Endodermal cell (in vitro differentiated cells): ENCODE data around the gene DCTPP1. TPM values are rescaled to one million over a fixed set of nuclear protein-coding genes. Genes with fewer than 3 reads are reported as not detected.
"Not testable (repeated sequence)": the region's sequence is repeated elsewhere in the genome, so short reads cannot be mapped to it uniquely, and the experiment has no call there.

Experiments
- DNase-seq: peaks from one replicate; pipeline ENCODE4 v3.0.0-alpha.2; 2017
- H3K27ac ChIP-seq: 2 replicates; pipeline ENCODE4 v1.5.1; 2013; ENCODE audit warnings: mild to moderate bottlenecking, low read depth, low read length, moderate library complexity
- H3K27me3 ChIP-seq: 2 replicates; pipeline ENCODE4 v1.6.1; 2013; ENCODE audit warnings: mild to moderate bottlenecking, low read length, moderate library complexity; ENCODE audit not compliant: insufficient read depth, control insufficient read depth, poor library complexity, severe bottlenecking
- H3K36me3 ChIP-seq: 2 replicates; pipeline ENCODE4 v1.7.0; 2013; ENCODE audit warnings: mild to moderate bottlenecking, low read length, moderate library complexity; ENCODE audit not compliant: control insufficient read depth, insufficient read depth
- H3K4me1 ChIP-seq: one replicate; pipeline ENCODE4 v1.7.0; 2013; ENCODE audit warnings: low read length; ENCODE audit not compliant: control insufficient read depth, insufficient read depth
- H3K4me3 ChIP-seq: 2 replicates; pipeline ENCODE4 v1.5.1; 2013; ENCODE audit warnings: mild to moderate bottlenecking, low read length, moderate library complexity
- H3K9ac ChIP-seq: 2 replicates; pipeline ENCODE4 v1.6.1; 2013; ENCODE audit warnings: mild to moderate bottlenecking, low read length, moderate library complexity; ENCODE audit not compliant: poor library complexity, severe bottlenecking; ENCODE audit errors: extremely low read depth
- H3K9me3 ChIP-seq: 2 replicates; pipeline ENCODE4 v1.6.1; 2013; ENCODE audit warnings: mild to moderate bottlenecking, low read length, moderate library complexity; ENCODE audit not compliant: control insufficient read depth
- H3K27ac Mint-ChIP-seq: 2 replicates; pipeline ENCODE4 v1.8.0; 2020; ENCODE audit warnings: mixed read lengths
- H3K27me3 Mint-ChIP-seq: 2 replicates; pipeline ENCODE4 v1.8.0; 2021; ENCODE audit warnings: mild to moderate bottlenecking, mixed read lengths; ENCODE audit not compliant: insufficient read depth
- H3K36me3 Mint-ChIP-seq: 2 replicates; pipeline ENCODE4 v1.8.0; 2020; ENCODE audit warnings: low read depth, mixed read lengths
- H3K4me1 Mint-ChIP-seq: 2 replicates; pipeline ENCODE4 v1.8.0; 2020; ENCODE audit warnings: mixed read lengths
- H3K4me3 Mint-ChIP-seq: 2 replicates; pipeline ENCODE4 v1.8.0; 2020; ENCODE audit warnings: mild to moderate bottlenecking, moderate library complexity, mixed read lengths
- H3K9me3 Mint-ChIP-seq: 2 replicates; pipeline ENCODE4 v1.8.0; 2020; ENCODE audit warnings: mild to moderate bottlenecking, mixed read lengths
- CTCF ChIP-seq: fragments of 200-600 bp; sonication (generic); conservative IDR thresholded peaks from 2 replicates; pipeline ENCODE4 v1.5.0; 2021; ENCODE audit warnings: antibody characterized with exemption, mild to moderate bottlenecking
- WGBS, 2 experiments: methylation state at CpG; one replicate each; pipeline versions ENCODE4 v1.1.5 to v1.1.7; 2013; ENCODE audit warnings: missing lambda C conversion rate in 2 of 2, mixed read lengths in 1 of 2; ENCODE audit not compliant: insufficient coverage in 1 of 2, insufficient read length in 1 of 2; 5-methylcytosine and 5-hydroxymethylcytosine counted together
- total RNA-seq, 2 donors: library from RNA; stranded (reverse); fragmentation: NEBNext Ultra II Directional in 1 of 2; extraction: Animal tissue kit (Norgen Biotek cat#: 25700) in 1 of 2; gene quantifications; 2 replicates in 1 of 2; 3 replicates in 1 of 2; pipeline ENCODE4 v1.2.1, GENCODE V29; 2021

DCTPP1 gene
- total RNA-seq, 2 donors from 2014 or later: 54.8 to 61.9 TPM

GRCh38 chr16:30470170-30470512 is 40.3 kb upstream of the DCTPP1 start:
- Histone ChIP-seq H3K27me3 (no peaks in the 10 kb centered on the region), H3K9ac (no peak overlapping the region), H3K9me3 (no peaks in the 10 kb centered on the region), H3K4me1 (no peaks in the 10 kb centered on the region), H3K4me3 (no peak overlapping the region), H3K27ac (no peak overlapping the region), H3K36me3 (no peaks in the 10 kb centered on the region)
- no peaks in the 10 kb centered on the region for H3K9me3 Mint-ChIP-seq
- H3K36me3 Mint-ChIP-seq: no peaks in the 10 kb centered on the region
- no peak overlapping the region for H3K27ac Mint-ChIP-seq
- no peak for TF ChIP-seq CTCF
- H3K27me3 Mint-ChIP-seq: peaks cover 5% of the 10 kb centered on the region
- WGBS, 2 experiments: 89 to 100% methylated on average over 3 of the region's 3 CpGs
- DNase-seq: no peak
- no peaks in the 10 kb centered on the region for H3K4me1 Mint-ChIP-seq
- no peak overlapping the region for H3K4me3 Mint-ChIP-seq

GRCh38 chr16:30464078-30464477 is 34.2 kb upstream of the DCTPP1 start:
- Histone ChIP-seq H3K36me3 (no peaks in the 10 kb centered on the region), H3K4me1 (no peaks in the 10 kb centered on the region), H3K9me3 (no peaks in the 10 kb centered on the region), H3K27ac (no peak overlapping the region), H3K4me3 (no peak overlapping the region), H3K9ac (no peak overlapping the region), H3K27me3 (no peaks in the 10 kb centered on the region)
- no peaks in the 10 kb centered on the region for H3K4me1 Mint-ChIP-seq
- H3K27ac Mint-ChIP-seq: no peak overlapping the region
- no peak overlapping the region for H3K4me3 Mint-ChIP-seq
- H3K27me3 Mint-ChIP-seq: no peaks in the 10 kb centered on the region
- H3K9me3 Mint-ChIP-seq: peaks cover 3% of the 10 kb centered on the region
- WGBS, 2 experiments: 91% methylated on average over 6 of the region's 7 CpGs
- no peak for TF ChIP-seq CTCF
- no peak for DNase-seq
- no peaks in the 10 kb centered on the region for H3K36me3 Mint-ChIP-seq

GRCh38 chr16:30461426-30461825 is 31.6 kb upstream of the DCTPP1 start:
- not testable (repeated sequence) for H3K27me3 Mint-ChIP-seq, H3K4me1 ChIP-seq, H3K9ac ChIP-seq, H3K27me3 ChIP-seq, H3K36me3 ChIP-seq, H3K27ac ChIP-seq, H3K9me3 Mint-ChIP-seq, H3K4me3 ChIP-seq, H3K27ac Mint-ChIP-seq, H3K4me1 Mint-ChIP-seq, H3K36me3 Mint-ChIP-seq, H3K9me3 ChIP-seq, DNase-seq, H3K4me3 Mint-ChIP-seq
- 90 to 93% methylated on average over 3 to 5 of the region's 5 CpGs for WGBS, 2 experiments

GRCh38 chr16:30459456-30459855 is 29.6 kb upstream of the DCTPP1 start:
- Histone ChIP-seq H3K4me3 (no peak overlapping the region), H3K36me3 (no peaks in the 10 kb centered on the region), H3K27me3 (no peaks in the 10 kb centered on the region), H3K9me3 (no peaks in the 10 kb centered on the region), H3K27ac (no peak overlapping the region), H3K9ac (no peak overlapping the region), H3K4me1 (no peaks in the 10 kb centered on the region)
- TF ChIP-seq CTCF: no peak
- Mint-ChIP-seq H3K27me3 (no peaks in the 10 kb centered on the region), H3K27ac (no peak overlapping the region), H3K9me3 (peaks cover 3% of the 10 kb centered on the region), H3K4me3 (no peak overlapping the region), H3K36me3 (no peaks in the 10 kb centered on the region), H3K4me1 (peaks cover 9% of the 10 kb centered on the region)
- no peak for DNase-seq
- 91 to 92% methylated on average over 10 to 11 of the region's 11 CpGs for WGBS, 2 experiments
